H9 (cell line): ENCODE data around the gene BPIFB4. TPM values are rescaled to one million over a fixed set of nuclear protein-coding genes. Genes with fewer than 3 reads are reported as not detected.

Source experiments
- DNase-seq: peaks from one replicate; pipeline ENCODE4 v3.0.0-alpha.2; 2017
- H2AFZ ChIP-seq: one replicate; pipeline ENCODE4 v1.6.1; 2013; ENCODE audit warnings: mild to moderate bottlenecking, low read length, control low read depth, moderate library complexity
- H2AK5ac ChIP-seq: 2 replicates; pipeline ENCODE4 v1.6.1; 2013; ENCODE audit warnings: low read length, control low read depth, mixed read lengths; ENCODE audit not compliant: insufficient read length
- H2BK120ac ChIP-seq: one replicate; pipeline ENCODE4 v1.6.1; 2013; ENCODE audit warnings: low read depth, mild to moderate bottlenecking, low read length, control low read depth, inconsistent platforms; ENCODE audit not compliant: poor library complexity, severe bottlenecking
- H2BK12ac ChIP-seq: 2 replicates; pipeline ENCODE4 v1.6.1; 2013; ENCODE audit warnings: low read length, control low read depth, mixed read lengths, low read depth; ENCODE audit not compliant: insufficient read length
- H2BK15ac ChIP-seq: 2 replicates; pipeline ENCODE4 v1.6.1; 2013; ENCODE audit warnings: low read depth, low read length, control low read depth
- H2BK20ac ChIP-seq: one replicate; pipeline ENCODE4 v1.6.1; 2013; ENCODE audit warnings: low read depth, mild to moderate bottlenecking, low read length, control low read depth, inconsistent platforms; ENCODE audit not compliant: poor library complexity, severe bottlenecking
- H2BK5ac ChIP-seq: 2 replicates; pipeline ENCODE4 v1.6.1; 2013; ENCODE audit warnings: low read length, control low read depth, mixed read lengths; ENCODE audit not compliant: insufficient read length
- H3K14ac ChIP-seq: 2 replicates; pipeline ENCODE4 v1.6.1; 2013; ENCODE audit warnings: low read length, control low read depth; ENCODE audit not compliant: insufficient read depth
- H3K18ac ChIP-seq: 2 replicates; pipeline ENCODE4 v1.6.1; 2013; ENCODE audit warnings: low read depth, mild to moderate bottlenecking, mixed read lengths, low read length, control low read depth; ENCODE audit not compliant: insufficient read length
- H3K23ac ChIP-seq: 2 replicates; pipeline ENCODE4 v1.6.1; 2013; ENCODE audit warnings: low read length, control low read depth, mixed read lengths, low read depth; ENCODE audit not compliant: insufficient read length
- H3K23me2 ChIP-seq: 2 replicates; pipeline ENCODE4 v1.6.1; 2013; ENCODE audit warnings: low read depth, mild to moderate bottlenecking, mixed read lengths, low read length, control low read depth; ENCODE audit not compliant: insufficient read length, poor library complexity, severe bottlenecking
- H3K27ac ChIP-seq: 2 replicates; pipeline ENCODE4 v1.5.1; 2013; ENCODE audit warnings: low read length, control low read depth, mixed read lengths, low read depth; ENCODE audit not compliant: insufficient read length
- H3K27me3 ChIP-seq: 2 replicates; pipeline ENCODE4 v1.6.1; 2013; ENCODE audit warnings: low read length, control low read depth, inconsistent platforms; ENCODE audit not compliant: insufficient read depth
- H3K4ac ChIP-seq: 2 replicates; pipeline ENCODE4 v1.6.1; 2013; ENCODE audit warnings: low read depth, mild to moderate bottlenecking, control low read depth, inconsistent platforms, low read length, moderate library complexity
- H3K4me1 ChIP-seq: 2 replicates; pipeline ENCODE4 v1.6.1; 2013; ENCODE audit warnings: low read length, control low read depth, inconsistent platforms; ENCODE audit not compliant: insufficient read depth
- H3K4me2 ChIP-seq: 2 replicates; pipeline ENCODE4 v1.6.1; 2013; ENCODE audit warnings: low read length, control low read depth, mixed read lengths; ENCODE audit not compliant: insufficient read length, insufficient read depth
- H3K56ac ChIP-seq: 2 replicates; pipeline ENCODE4 v1.6.1; 2013; ENCODE audit warnings: low read depth, mild to moderate bottlenecking, mixed read lengths, low read length, control low read depth; ENCODE audit not compliant: insufficient read length
- H3K79me1 ChIP-seq: 2 replicates; pipeline ENCODE4 v1.6.1; 2013; ENCODE audit warnings: low read depth, mild to moderate bottlenecking, moderate library complexity, low read length, control low read depth, inconsistent platforms; ENCODE audit not compliant: insufficient read depth, poor library complexity, severe bottlenecking
- H3K79me2 ChIP-seq: 2 replicates; pipeline ENCODE4 v1.6.1; 2013; ENCODE audit warnings: low read length, control low read depth, inconsistent platforms; ENCODE audit not compliant: insufficient read depth
- H3K9ac ChIP-seq: 2 replicates; pipeline ENCODE4 v1.6.1; 2013; ENCODE audit warnings: low read length, control low read depth, mixed read lengths; ENCODE audit not compliant: insufficient read length; ENCODE audit errors: extremely low read depth
- H3K9me3 ChIP-seq: one replicate; pipeline ENCODE4 v1.6.1; 2013; ENCODE audit warnings: low read depth, low read length, inconsistent platforms; ENCODE audit not compliant: control insufficient read depth
- H3T11ph ChIP-seq: one replicate; pipeline ENCODE4 v1.6.1; 2013; ENCODE audit warnings: mild to moderate bottlenecking, low read length, control low read depth, inconsistent platforms
- H4K20me1 ChIP-seq: one replicate; pipeline ENCODE4 v1.6.1; 2013; ENCODE audit not compliant: control insufficient read depth, insufficient read length, insufficient read depth
- H4K5ac ChIP-seq: 2 replicates; pipeline ENCODE4 v1.6.1; 2013; ENCODE audit warnings: low read depth, mild to moderate bottlenecking, mixed read lengths, low read length, control low read depth; ENCODE audit not compliant: insufficient read length
- H4K8ac ChIP-seq: replicated peaks from 2 replicates; pipeline ENCODE4 v1.6.1; 2013; ENCODE audit warnings: low read length, control low read depth, mixed read lengths, low read depth; ENCODE audit not compliant: insufficient read length
- H4K91ac ChIP-seq: 2 replicates; pipeline ENCODE4 v1.6.1; 2013; ENCODE audit warnings: low read depth, mild to moderate bottlenecking, moderate library complexity, mixed read lengths, low read length, control low read depth; ENCODE audit not compliant: insufficient read length
- H3K27ac Mint-ChIP-seq, 3 experiments: 2 replicates in 2 of 3; 3 replicates in 1 of 3; pipeline ENCODE4 v1.8.0; 2020 to 2021; ENCODE audit warnings: mixed read lengths in 3 of 3, mild to moderate bottlenecking in 1 of 3, moderate library complexity in 1 of 3
- H3K27me3 Mint-ChIP-seq: 2 replicates; pipeline ENCODE4 v1.8.0; 2021; ENCODE audit warnings: low read depth, mild to moderate bottlenecking, moderate library complexity, mixed read lengths
- H3K36me3 Mint-ChIP-seq, 3 experiments: 2 replicates in 2 of 3; 3 replicates in 1 of 3; pipeline ENCODE4 v1.8.0; 2020 to 2021; ENCODE audit warnings: low read depth in 3 of 3, mixed read lengths in 3 of 3; ENCODE audit not compliant: insufficient read depth in 1 of 3
- H3K4me1 Mint-ChIP-seq, 2 experiments: 2 replicates each; pipeline ENCODE4 v1.8.0; 2020; ENCODE audit warnings: mixed read lengths in 2 of 2
- H3K4me3 Mint-ChIP-seq, 2 experiments: 2 replicates in 1 of 2; 3 replicates in 1 of 2; pipeline ENCODE4 v1.8.0; 2020 to 2021; ENCODE audit warnings: mild to moderate bottlenecking in 2 of 2, mixed read lengths in 2 of 2, moderate library complexity in 1 of 2
- H3K9me3 Mint-ChIP-seq, 2 experiments: 2 replicates in 1 of 2; 3 replicates in 1 of 2; pipeline ENCODE4 v1.8.0; 2020; ENCODE audit warnings: mild to moderate bottlenecking in 2 of 2, mixed read lengths in 2 of 2, moderate library complexity in 1 of 2
- CTCF ChIP-seq: fragments of 200-600 bp; sonication (generic); conservative IDR thresholded peaks from 3 replicates; pipeline ENCODE4 v1.8.0; 2021; ENCODE audit warnings: antibody characterized with exemption, mild to moderate bottlenecking
- WGBS: extraction: QIAGEN DNeasy Blood & Tissue Kit; methylation state at CpG from one replicate; pipeline ENCODE4 v1.1.7; 2013; ENCODE audit warnings: missing lambda C conversion rate, low lambda C conversion rate, mixed read lengths; ENCODE audit not compliant: insufficient read length; ENCODE audit errors: extremely low coverage; 5-methylcytosine and 5-hydroxymethylcytosine counted together
- total RNA-seq: library from RNA; stranded (reverse); gene quantifications from 2 replicates; pipeline ENCODE4 v1.2.1, GENCODE V29; 2021

BPIFB4 gene
- total RNA-seq, 1 experiment from 2014 or later = not detected

GRCh38 chr20:33093074-33093473 is 13.6 kb downstream of the BPIFB4 start:
- no peak overlapping the region for H3K4me3 Mint-ChIP-seq

More at GRCh38 chr20:33093074-33093473, 13.6 kb downstream of the BPIFB4 start:
- Histone ChIP-seq H2BK12ac (no peak overlapping the region), H4K20me1 (no peaks in the 10 kb centered on the region), H3K4ac (no peak overlapping the region), H4K8ac (no peak overlapping the region), H2AFZ (no peak overlapping the region), H4K5ac (no peak overlapping the region), H3K56ac (no peak overlapping the region), H2BK5ac (no peak overlapping the region), H3T11ph (no peak overlapping the region), H3K23me2 (no peaks in the 10 kb centered on the region), H3K79me2 (no peaks in the 10 kb centered on the region), H2BK20ac (no peak overlapping the region), H2BK15ac (no peak overlapping the region), H2BK120ac (no peak overlapping the region), H3K27me3 (no peaks in the 10 kb centered on the region), H3K18ac (no peak overlapping the region), H3K79me1 (no peaks in the 10 kb centered on the region), H3K27ac (no peak overlapping the region), H3K4me1 (no peaks in the 10 kb centered on the region), H3K4me2 (no peak overlapping the region), H3K23ac (no peak overlapping the region), H3K9ac (no peak overlapping the region), H4K91ac (no peak overlapping the region), H2AK5ac (no peak overlapping the region), H3K14ac (no peak overlapping the region), H3K9me3 (no peaks in the 10 kb centered on the region)
- no peak for DNase-seq
- WGBS = no CpG with 5 or more reads among the region's 1 CpG
- 0 out of 4 replicates have a peak, but pooled peaks cover 0 to 2% of the 10 kb centered on the region in 2 experiments for H3K4me1 Mint-ChIP-seq
- H3K27me3 Mint-ChIP-seq = peaks cover 12% of the 10 kb centered on the region
- H3K27ac Mint-ChIP-seq = no peak overlapping the region
- no peaks in the 10 kb centered on the region for H3K36me3 Mint-ChIP-seq
- no peaks in the 10 kb centered on the region for H3K9me3 Mint-ChIP-seq
- no peak for TF ChIP-seq CTCF
